Daoy (cell line): ENCODE results near the gene RBFOX1. TPM values are rescaled to one million over a fixed set of nuclear protein-coding genes. Genes with fewer than 3 reads are reported as not detected.

Experiments used
- DNase-seq: peaks from one replicate; pipeline ENCODE4 v3.0.0-alpha.2; 2015; ENCODE audit warnings: low read depth
- total RNA-seq: library from RNA; depleted of rRNA; stranded (reverse); fragments of >200 nt; shearing (Covaris generic); gene quantifications from 2 replicates; pipeline ENCODE4 v1.2.3, GENCODE V29; 2014

Gene RBFOX1
- total RNA-seq, 1 experiment from 2014 or later = not detected

DNA sequence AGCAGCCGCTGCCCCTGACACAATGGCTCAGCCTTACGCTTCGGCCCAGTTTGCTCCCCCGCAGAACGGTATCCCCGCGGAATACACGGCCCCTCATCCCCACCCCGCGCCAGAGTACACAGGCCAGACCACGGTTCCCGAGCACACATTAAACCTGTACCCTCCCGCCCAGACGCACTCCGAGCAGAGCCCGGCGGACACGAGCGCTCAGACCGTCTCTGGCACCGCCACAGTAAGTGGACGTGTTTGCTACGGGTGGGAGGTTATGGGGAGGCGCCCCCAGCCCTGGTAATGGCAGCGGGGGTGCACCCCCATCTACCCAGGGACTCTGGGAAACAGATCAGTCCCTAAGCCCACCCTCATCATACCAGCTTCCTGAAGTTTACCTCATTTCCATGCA is 185.5 kb downstream of the RBFOX1 start:
- DNase-seq = no peak

DNA sequence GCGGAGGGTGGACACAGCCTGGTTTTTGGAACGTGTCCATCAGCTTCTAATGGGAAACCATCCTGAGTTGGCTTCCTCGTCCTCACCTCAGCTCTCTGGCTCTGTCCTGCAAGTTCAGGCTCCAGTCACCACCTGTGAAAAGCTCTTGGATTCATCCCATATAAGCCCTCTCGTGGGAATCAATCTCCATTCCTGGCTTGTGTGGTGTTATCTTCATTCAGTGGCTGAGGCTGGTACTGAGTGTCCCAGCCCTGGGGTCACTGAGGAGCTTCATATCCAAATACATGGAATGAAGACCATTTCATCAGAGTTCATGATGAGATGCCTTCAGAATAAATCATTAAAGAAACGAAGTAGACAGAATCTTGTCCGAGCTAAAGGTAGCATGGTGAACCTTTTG is 189.2 kb downstream of the RBFOX1 start:
- no peak for DNase-seq

DNA sequence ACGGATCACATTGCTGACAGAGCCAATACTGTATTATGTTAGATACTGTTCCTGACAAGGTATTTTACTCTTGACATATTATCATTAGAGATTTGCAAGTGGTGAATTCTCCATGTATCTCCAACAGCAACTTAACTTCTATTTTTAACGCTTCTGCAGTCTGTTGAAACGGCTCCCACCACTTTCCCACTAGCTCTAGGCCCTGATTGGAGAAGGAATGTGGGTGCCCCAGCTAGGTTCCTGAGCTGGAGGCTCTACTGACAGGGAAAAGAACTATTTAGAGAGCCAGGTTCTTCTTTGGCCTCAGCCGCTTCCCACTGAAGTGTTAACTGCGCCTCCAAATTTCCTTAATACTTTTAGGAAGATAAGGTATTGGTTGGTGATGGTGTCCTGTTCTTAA is 191.8 kb downstream of the RBFOX1 start:
- DNase-seq = no peak

DNA sequence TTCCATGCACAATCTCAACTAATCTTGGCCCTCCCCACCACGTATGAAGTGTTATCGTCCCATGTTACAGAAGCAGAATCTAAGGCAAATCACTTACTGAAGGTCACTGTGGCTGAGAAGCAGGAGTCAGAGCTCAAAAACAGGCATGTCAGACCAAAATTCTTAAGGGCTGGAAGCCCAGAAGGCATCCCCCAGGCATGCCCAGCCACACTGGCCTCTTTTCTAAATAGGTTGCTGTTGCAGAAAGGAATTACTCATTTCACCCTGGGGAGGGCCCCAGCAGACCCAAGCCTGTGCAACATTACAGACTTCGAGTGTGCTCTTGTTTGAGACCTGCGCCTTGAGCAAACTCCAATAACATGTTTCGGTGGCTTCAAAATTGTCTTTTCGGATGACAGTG is 194.1 kb downstream of the RBFOX1 start:
- no peak for DNase-seq

DNA sequence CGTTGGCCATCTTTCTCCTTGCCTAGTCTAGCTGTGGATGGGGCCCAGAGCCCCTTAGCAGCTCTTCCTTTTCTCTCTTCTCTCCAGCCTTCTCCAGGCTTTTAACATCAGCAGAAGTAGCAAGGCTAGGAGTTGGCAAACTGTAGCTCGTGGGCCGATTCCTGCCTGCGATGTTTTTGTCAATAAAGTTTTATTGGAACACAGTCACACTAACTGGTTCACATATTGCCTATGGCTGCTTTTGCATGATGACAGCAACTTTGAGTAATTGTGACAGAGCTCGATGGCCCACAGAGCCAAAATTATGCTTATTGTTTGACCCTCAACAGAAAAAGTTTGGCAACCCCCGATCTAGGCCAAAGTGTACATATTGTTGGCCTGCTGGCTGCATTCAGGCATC is 199.9 kb downstream of the RBFOX1 start:
- DNase-seq = no peak

DNA sequence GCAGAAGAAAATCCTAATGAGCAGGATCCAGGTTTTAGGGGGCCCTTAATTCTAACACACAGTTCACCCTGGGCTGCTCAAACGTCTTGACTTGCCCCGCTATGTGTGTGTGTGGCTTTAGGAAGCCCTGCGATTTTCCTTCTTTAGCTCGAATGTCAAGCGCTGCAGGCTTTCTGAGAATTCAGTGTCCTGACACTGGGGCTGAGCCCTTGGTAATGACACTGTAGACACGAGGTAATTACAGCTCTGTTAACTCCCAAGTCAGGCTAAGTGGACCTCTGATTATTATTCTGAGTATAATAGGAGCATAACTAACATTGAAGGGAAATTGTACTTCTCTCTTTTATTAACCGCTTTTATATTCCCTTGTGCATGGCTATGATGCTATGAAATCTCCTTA is 202.1 kb downstream of the RBFOX1 start:
- DNase-seq = no peak

DNA sequence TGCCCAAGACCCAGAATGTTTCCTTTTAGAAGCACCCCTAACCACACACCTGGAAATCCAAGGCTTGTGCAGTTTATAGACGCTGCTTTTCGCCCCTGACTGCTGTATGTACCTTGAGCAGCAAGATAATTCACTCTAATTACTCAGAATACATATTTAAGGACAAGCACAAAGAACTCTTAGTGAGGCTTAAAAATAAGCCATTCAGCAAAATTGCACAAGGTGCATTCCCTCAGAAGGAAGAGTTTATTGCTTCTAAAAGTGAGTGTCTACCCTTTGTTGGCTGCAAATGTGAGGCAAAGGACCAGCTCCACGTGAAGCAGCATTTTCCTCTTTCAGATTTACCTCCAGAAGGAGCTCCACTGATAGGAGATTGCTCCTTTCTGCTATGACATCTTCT is 208.4 kb downstream of the RBFOX1 start:
- DNase-seq = no peak

DNA sequence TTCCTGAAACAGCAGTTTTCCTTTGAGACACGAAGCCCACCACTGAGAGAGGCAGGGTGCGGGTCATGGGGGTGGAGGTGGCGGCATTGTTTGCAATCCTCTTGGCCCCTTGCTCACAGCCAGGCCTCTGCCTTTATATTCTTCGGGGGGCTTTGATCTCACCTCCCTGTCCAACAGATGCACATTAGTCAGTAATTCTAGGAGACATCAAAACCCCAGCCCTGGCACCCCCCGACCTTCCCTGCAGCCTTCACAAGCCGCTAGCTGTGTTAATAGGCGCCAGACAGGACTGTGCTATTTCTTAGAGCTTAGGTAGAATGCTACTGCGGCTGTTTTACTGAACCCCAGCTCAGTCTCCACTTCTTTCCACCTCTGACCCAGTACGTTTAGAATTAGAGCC is 212.6 kb downstream of the RBFOX1 start:
- DNase-seq = no peak

DNA sequence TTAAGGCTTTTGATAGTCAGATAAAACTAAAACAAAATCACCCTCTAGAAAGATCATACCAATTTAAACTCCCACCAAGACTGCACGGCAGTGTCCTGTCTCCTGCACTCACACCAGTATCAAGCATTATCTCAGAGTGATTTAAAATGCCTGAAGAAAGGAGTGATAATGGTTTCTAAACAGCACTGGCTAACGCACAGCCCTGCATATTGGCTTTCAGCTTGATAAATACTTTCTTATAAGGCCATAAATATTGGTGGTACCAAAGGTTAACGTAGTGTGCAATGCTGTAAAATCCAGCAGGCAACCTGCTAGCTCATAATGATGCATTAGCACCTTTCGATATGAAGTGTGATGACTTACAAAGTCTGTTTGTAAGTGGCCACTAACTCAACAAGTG is 214.3 kb downstream of the RBFOX1 start:
- DNase-seq = no peak

DNA sequence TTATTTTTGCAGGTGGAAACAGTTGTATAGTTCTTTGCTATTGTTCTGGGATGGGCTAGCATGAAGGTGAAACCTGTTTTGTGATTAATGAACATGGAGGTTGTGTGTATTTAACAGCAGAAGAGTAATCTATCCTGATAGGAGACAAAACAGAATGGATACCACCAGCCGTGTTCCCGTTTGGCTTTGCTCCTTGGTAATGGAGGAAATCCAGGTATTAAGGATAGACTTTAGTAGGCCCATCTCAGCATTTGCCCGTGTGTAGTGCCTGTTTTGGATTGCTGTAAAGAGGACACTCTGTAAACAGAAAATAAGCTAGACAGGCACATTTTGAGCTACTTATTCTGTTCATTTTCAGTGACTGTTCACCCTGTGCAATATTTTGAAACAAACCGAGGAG is 215.1 kb downstream of the RBFOX1 start:
- no peak for DNase-seq

DNA sequence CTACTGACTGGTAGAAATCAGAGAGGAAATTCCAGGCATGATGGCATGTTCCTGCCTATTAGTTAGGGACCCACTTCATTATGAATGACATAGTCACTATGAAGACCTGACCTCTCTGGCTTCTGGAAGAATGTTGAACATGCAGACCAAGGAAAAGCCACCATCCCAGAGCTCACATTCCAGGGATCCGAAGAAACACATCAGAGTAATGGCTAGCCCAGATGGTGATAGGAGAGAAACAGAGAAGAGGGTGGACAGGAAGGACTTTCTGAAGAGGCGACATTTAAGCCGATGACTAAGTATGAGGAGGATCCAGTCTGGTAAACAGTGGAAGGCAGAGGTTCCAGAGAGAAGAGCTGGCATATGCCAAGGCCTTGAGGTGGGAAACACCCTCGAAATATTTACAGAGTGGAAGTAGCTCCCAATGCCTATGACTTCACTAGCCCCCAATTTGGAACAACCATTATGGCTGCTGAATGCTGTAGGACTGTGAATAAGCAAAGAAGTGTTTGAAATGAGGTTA is 216.2 kb downstream of the RBFOX1 start:
- peak; percentile 5 for DNase-seq

DNA sequence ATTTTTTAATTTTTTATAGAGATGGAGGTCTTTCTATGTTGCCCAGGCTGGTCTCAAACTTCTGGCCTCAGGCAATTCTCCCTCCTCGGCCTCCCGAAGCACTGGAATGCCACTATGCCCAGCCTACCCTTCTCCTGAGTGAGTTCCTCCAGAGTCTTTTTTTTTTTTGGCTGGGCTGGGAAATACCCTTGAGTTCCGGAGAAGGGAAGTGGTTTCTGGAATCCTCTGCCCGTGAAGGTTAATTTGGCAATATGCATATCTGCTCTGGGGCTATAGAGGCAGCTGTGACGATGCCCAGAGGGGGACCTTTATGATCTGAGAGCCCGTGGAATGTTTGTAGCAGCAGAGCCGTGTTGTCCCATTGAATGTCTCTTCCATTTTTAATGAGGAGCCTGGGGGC is 217.5 kb downstream of the RBFOX1 start:
- DNase-seq = peak; percentile 23

DNA sequence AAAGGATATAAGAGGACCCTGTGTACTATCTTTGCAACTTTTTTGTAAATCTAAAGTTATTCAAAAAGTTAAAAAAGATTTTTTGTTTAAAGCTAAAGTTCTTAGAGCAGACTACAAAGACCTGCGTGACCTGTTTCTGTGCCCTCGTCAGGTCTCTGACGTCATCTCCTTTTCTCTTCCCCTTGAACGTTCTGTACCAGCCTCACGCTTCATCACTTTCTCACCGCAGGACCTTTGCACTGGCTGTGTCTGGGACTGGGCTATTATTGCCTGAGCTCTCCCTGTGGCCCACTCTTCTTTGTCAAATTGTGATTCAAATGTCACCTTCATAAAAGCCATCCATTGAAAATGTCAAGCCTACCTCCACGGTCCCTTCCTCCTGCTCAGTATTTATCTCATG is 222.8 kb downstream of the RBFOX1 start:
- no peak for DNase-seq

DNA sequence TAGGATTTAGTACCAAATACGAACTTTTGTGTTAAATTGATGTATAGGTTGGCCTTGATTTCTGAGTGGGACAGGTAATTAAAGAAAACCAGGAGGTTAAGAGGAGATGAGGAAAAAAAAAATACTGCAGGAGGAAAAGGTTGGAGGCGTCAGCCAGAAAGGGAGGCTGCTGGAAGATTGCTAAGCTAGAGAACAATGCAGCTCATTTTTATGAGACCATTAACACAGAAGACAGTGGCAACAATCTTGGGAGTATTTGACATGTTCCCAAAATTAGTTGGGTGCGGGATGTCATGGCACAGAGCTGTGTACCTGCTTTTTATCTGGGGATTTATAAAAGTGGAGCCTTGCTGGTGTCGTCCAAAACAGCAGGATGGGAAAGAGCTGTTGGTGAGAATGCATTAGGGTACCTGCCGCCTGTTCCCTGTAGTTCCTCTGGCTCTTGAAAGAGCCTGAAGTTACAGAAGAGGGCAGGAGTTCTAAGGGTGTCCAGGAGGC is 229.3 kb downstream of the RBFOX1 start:
- DNase-seq = no peak

DNA sequence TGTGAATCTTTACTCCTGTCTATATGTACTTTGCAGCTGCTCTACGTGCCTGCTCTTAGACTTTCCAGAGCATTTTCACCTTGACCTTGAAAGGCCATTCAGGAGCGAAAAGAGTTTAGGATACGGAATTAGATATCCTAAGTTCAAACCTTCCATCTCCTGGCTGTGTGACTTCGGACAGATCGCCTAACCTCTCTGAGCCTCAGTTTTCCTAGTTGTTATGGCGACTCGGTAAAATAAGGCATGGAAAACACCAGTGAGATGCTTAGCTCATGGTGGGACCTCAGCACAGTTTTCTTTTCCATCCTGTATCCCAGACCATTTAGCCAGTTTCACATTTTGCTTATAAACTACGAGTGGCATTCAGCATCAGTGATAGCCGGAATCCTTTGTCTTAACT is 233.7 kb downstream of the RBFOX1 start:
- no peak for DNase-seq

DNA sequence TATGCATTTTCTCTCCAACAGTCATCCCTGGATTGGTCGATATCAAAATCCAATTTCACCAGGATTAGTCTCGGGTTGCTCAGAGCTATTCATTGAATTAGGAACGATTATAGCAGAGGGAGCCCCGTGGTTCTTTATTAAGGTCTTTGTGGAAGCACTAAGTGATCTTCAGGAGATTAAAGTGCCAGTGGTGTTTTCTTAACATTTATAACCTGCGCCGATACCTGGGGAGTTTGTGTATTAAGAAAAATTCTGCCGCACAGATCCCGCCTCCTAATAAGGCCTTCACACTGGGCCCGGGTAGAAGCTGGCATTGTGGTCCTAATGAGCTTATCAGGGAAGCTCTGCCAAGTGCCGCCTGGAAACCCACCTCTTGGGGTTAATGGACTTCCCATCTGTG is 238.7 kb downstream of the RBFOX1 start:
- DNase-seq = no peak

DNA sequence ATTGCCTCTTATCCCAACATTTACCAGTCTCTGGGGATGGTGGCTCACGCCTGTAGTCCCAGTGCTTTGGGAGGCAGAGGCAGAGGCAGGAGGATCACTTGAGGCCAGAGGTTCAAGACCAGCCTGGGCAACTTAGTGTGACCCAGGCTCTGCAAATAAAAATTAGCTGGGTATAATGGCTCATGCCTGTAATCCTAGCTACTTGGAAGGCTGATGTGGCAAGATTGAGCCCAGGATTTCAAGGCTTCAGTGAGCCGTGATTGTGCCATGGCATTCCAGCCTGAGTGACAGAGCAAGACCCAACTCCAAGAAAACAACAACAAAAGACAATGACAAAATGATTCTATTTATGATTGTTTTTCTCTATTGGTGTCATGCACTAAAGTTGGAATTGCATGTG is 244.9 kb downstream of the RBFOX1 start:
- DNase-seq = no peak

DNA sequence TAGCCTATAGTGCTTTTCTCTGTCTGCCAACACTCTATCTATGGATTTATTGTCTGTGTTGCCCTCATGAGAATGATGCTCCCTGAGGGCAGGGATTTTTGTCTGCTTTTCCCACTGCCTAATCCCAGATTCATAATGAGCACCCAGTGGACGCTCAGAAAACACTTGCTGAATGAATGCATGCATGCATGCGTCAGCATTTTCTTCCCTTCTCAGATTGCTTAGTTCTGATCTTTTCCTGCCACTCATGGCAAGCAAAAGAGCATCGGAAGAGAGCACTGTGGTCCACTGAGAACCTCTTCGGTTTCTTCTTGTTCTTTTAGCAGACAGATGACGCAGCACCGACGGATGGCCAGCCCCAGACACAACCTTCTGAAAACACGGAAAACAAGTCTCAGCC is 246.8 kb downstream of the RBFOX1 start:
- no peak for DNase-seq

DNA sequence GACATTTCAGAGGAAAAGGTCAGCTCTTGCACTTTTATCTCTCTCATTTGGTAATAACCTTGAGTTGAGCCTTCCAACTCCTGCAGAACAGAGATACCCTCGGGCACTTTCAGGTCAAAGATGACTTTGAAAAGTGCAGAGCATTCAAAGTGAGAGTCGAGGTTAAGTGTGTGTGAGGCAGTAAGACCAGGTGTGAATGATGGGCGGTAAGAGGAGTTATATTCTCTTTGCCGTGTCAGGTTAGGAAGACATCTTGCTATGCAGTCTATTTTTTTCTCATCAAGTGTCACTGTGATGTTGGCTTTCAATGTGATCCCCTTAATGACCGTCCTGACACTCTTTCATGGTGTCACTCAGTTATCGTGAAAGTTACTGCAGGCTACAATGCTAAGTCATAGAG is 248.5 kb downstream of the RBFOX1 start:
- DNase-seq = no peak

DNA sequence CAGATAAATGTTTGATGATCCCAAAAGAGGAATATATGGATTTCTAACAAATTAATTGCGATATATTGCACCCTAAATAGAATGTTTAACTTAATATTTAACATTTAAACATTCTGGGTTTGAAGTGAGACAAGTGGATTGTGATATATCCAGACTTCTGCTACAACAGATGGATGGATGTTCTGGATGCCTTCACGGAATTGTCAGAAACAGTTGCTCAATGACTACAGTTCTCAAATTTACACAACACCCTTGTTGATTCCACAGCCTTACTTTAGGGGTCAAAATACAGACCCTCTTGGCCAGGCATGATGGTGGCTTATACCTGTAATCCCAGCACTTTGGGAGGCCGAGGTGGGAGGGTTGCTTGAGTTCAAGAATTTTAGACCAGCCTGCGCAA is 250.8 kb downstream of the RBFOX1 start:
- no peak for DNase-seq

DNA sequence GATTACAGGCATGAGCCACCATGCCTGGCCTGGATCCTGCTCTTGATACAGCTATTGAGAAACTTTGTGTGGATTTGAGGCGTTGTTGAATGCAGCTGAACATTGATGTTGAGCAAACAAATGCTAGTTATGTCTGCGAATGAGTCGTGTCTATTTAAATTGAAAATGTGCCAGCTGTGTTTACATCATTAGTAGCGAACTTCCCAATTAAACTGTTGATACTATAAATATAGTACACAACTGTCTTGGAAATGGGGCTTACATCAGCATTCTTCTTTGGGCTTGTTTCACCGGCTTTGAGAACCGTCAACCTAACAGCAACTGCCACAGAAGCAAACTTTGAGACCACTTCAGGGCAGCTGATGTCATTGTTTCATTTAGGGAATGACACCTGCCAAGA is 251.9 kb downstream of the RBFOX1 start:
- DNase-seq = no peak

DNA sequence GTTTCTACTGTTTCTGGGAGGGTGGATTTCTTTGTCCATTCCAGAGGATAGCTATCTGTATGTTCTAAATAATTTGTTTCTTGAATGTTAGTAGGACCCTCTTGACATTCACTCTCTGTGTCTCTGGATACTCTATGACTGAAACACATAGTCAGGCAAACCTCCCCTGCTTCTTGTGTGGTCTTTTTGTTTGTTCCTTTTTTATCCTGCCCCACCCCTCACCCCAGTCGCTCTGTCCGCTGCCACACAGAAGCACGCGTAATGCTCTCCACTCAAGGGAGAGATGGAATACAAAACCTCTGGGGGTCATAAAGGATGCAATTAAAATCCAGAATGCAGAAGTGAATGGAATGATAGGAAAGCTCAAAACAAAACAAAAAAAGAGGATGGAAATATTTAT is 253.1 kb downstream of the RBFOX1 start:
- DNase-seq = no peak

DNA sequence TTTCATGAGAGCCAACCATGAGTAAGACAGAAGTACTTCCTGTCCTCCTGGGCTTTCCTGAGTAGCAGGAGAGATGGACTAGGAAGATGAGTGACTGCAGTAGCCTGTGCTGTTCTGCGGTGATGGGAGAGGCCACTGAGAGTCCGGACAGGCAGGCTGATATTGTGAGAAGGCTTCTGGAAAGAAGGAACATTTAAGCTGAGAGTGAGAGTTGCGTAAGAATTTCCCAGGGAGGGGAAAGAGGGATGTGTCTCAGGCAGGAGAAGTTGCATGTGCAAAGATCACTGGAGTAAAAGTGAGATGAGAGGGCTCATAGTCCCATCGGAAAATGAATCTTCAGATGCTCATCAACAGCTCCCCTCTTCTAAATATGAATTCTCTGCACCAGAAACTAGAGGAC is 258.3 kb downstream of the RBFOX1 start:
- no peak for DNase-seq

DNA sequence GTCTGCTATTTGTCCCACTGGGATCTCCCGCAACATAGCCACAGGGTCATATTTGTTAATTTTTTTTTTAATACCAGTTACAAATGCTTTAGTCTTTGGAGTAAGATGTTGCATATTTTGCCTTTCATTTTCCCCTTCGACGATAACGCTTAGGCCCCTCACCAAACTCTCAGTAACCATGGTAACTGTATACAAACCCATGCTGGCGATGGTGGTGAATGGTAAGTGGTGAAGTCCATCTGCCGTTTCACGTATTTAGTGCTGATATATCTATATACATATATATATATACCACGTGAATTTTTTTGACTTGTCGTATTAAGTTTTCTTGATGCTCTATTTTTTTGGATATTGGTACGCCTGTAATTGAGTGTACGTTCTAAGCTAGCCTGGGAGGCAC is 263.7 kb downstream of the RBFOX1 start:
- DNase-seq = no peak

DNA sequence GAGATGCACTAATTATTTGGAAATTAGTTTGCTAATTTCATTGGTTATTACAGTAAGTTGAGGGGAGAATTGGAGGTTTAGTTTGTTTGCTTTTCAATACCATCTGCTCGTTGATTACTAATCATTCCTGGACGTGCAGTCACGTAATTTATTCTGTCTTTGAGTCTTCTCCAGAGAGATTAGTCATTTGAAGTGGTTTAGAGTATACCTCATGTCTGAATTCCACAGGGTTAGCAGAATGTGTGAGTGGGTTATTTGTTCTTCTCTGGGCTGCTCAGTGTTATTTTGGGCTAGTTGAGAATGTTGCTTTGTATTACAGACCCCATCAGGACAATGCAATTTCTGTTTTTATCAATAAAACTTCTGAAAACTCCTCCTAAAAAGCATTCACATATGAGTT is 265.0 kb downstream of the RBFOX1 start:
- DNase-seq = peak; percentile 24
